HepG2 (cell line): ENCODE data around the gene ECSCR. TPM values are rescaled to one million over a fixed set of nuclear protein-coding genes. Genes with fewer than 3 reads are reported as not detected.
"Not testable (repeated sequence)": the region's sequence is repeated elsewhere in the genome, so short reads cannot be mapped to it uniquely, and the experiment has no call there.

Source experiments
- BRD4 ChIP-seq: sonication (generic); formaldehyde crosslinking; IDR thresholded peaks from 2 replicates; pipeline ENCODE4 v1.4.0; 2020; ENCODE audit warnings: missing genetic modification reagents
- ELF3 ChIP-seq: IDR thresholded peaks from 2 replicates; pipeline ENCODE4 v1.6.1; 2016; ENCODE audit warnings: missing genetic modification reagents, missing compliant biosample characterization
- ESRRA ChIP-seq: sonication (generic); formaldehyde crosslinking; IDR thresholded peaks from 2 replicates; pipeline ENCODE4 v1.5.1; 2020; ENCODE audit warnings: mild to moderate bottlenecking, low read depth, missing genetic modification reagents
- FOXK1 ChIP-seq: sonication (generic); formaldehyde crosslinking; IDR thresholded peaks from 2 replicates; pipeline ENCODE4 v1.4.0; 2020; ENCODE audit warnings: low read depth, missing genetic modification reagents, borderline replicate concordance
- GABPB1 ChIP-seq: IDR thresholded peaks from 2 replicates; pipeline ENCODE4 v1.6.1; 2016; ENCODE audit warnings: mild to moderate bottlenecking, missing genetic modification reagents, moderate library complexity, missing compliant biosample characterization
- GATAD1 ChIP-seq: IDR thresholded peaks from 2 replicates; pipeline ENCODE4 v1.6.1; 2016; ENCODE audit warnings: missing genetic modification reagents, missing compliant biosample characterization
- GATAD2A ChIP-seq: IDR thresholded peaks from 2 replicates; pipeline ENCODE4 v1.6.1; 2016
- GFI1 ChIP-seq: sonication (generic); formaldehyde crosslinking; IDR thresholded peaks from 2 replicates; pipeline ENCODE4 v1.5.0; 2020; ENCODE audit warnings: missing genetic modification reagents, mild to moderate bottlenecking, borderline replicate concordance
- HNF4A ChIP-seq: sonication (generic); formaldehyde crosslinking; IDR thresholded peaks from 2 replicates; pipeline ENCODE4 v1.4.0; 2020; ENCODE audit warnings: missing genetic modification reagents
- KDM2A ChIP-seq: sonication (generic); formaldehyde crosslinking; IDR thresholded peaks from 2 replicates; pipeline ENCODE4 v1.4.0; 2020; ENCODE audit warnings: low read depth, missing genetic modification reagents, borderline replicate concordance
- KDM5B ChIP-seq: sonication (generic); formaldehyde crosslinking; IDR thresholded peaks from 2 replicates; pipeline ENCODE4 v1.4.0; 2020; ENCODE audit warnings: missing genetic modification reagents, mild to moderate bottlenecking, borderline replicate concordance
- MED1 ChIP-seq: sonication (generic); formaldehyde crosslinking; IDR thresholded peaks from 2 replicates; pipeline ENCODE4 v1.4.0; 2020; ENCODE audit warnings: missing genetic modification reagents
- POGZ ChIP-seq: sonication (generic); formaldehyde crosslinking; IDR thresholded peaks from 2 replicates; pipeline ENCODE4 v1.4.0; 2020; ENCODE audit warnings: mild to moderate bottlenecking, missing genetic modification reagents
- REPIN1 ChIP-seq: sonication (generic); formaldehyde crosslinking; IDR thresholded peaks from 2 replicates; pipeline ENCODE4 v1.8.0; 2022; ENCODE audit warnings: missing genetic modification reagents, low read depth, mild to moderate bottlenecking, borderline replicate concordance
- RXRA ChIP-seq: sonication (generic); formaldehyde crosslinking; IDR thresholded peaks from 2 replicates; pipeline ENCODE4 v1.5.1; 2020; ENCODE audit warnings: missing genetic modification reagents
- RXRB ChIP-seq: IDR thresholded peaks from 2 replicates; pipeline ENCODE4 v1.6.1; 2016; ENCODE audit warnings: borderline replicate concordance, missing genetic modification reagents, missing compliant biosample characterization
- SMYD3 ChIP-seq: sonication (generic); formaldehyde crosslinking; IDR thresholded peaks from 2 replicates; pipeline ENCODE4 v1.8.1; 2023; ENCODE audit warnings: mild to moderate bottlenecking, missing genetic modification reagents
- TARDBP ChIP-seq: sonication (generic); formaldehyde crosslinking; IDR thresholded peaks from 2 replicates; pipeline ENCODE4 v1.8.0; 2022; ENCODE audit warnings: mild to moderate bottlenecking, missing genetic modification reagents
- TCF12 ChIP-seq, 2 experiments: fragments of 450-650 bp in 1 of 2; sonication (generic) in 1 of 2; formaldehyde crosslinking in 1 of 2; IDR thresholded peaks; 2 replicates each; pipeline versions ENCODE4 v1.6.1 to v1.8.0; 2017 to 2022; ENCODE audit warnings: antibody characterized with exemption in 1 of 2, mild to moderate bottlenecking in 1 of 2, missing genetic modification reagents in 1 of 2, moderate library complexity in 1 of 2
- YY1 ChIP-seq: IDR thresholded peaks from 2 replicates; pipeline ENCODE4 v1.6.1; 2011; ENCODE audit warnings: low read length, low read depth, moderate library complexity, mild to moderate bottlenecking; ENCODE audit not compliant: insufficient read depth, insufficient replicate concordance
- ZNF124 ChIP-seq: sonication (generic); formaldehyde crosslinking; IDR thresholded peaks from 2 replicates; pipeline ENCODE4 v1.4.0; 2020; ENCODE audit warnings: missing genetic modification reagents
- ZNF317 ChIP-seq: sonication (generic); formaldehyde crosslinking; IDR thresholded peaks from 2 replicates; pipeline ENCODE4 v1.5.0; 2020; ENCODE audit warnings: mild to moderate bottlenecking, missing genetic modification reagents
- ZNF331 ChIP-seq: sonication (generic); formaldehyde crosslinking; IDR thresholded peaks from 2 replicates; pipeline ENCODE4 v1.4.0; 2020; ENCODE audit warnings: missing genetic modification reagents
- ZNF441 ChIP-seq: sonication (generic); formaldehyde crosslinking; IDR thresholded peaks from 2 replicates; pipeline ENCODE4 v1.7.0; 2021; ENCODE audit warnings: missing genetic modification reagents, borderline replicate concordance
- ZNF644 ChIP-seq: IDR thresholded peaks from 2 replicates; pipeline ENCODE4 v1.6.1; 2016; ENCODE audit warnings: low read depth
- ZNF670 ChIP-seq: sonication (generic); formaldehyde crosslinking; IDR thresholded peaks from 2 replicates; pipeline ENCODE4 v1.8.0; 2022; ENCODE audit warnings: mild to moderate bottlenecking, missing genetic modification reagents, borderline replicate concordance
- ZNF777 ChIP-seq: sonication (generic); formaldehyde crosslinking; IDR thresholded peaks from 2 replicates; pipeline ENCODE4 v1.4.0; 2020; ENCODE audit warnings: missing genetic modification reagents
- ZSCAN25 ChIP-seq: sonication (generic); formaldehyde crosslinking; IDR thresholded peaks from 2 replicates; pipeline ENCODE4 v1.8.0; 2022; ENCODE audit warnings: mild to moderate bottlenecking, missing genetic modification reagents
- ZSCAN31 ChIP-seq: sonication (generic); formaldehyde crosslinking; IDR thresholded peaks from 2 replicates; pipeline ENCODE4 v1.5.0; 2020; ENCODE audit warnings: low read depth, mild to moderate bottlenecking, missing genetic modification reagents
- polyA plus RNA-seq, 8 experiments: library from polyadenylated mRNA; depleted of rRNA in 3 of 8; stranded (reverse) in 7 of 8; unstranded in 1 of 8; fragments of >200 nt; fragmentation: Illumina TruSeq in 4 of 8; extraction: Trizol in 4 of 8; gene quantifications; 2 replicates each; pipeline versions ENCODE4 v1.2.1 to v1.2.3, GENCODE V29; 2011 to 2016; ENCODE audit warnings: low read depth in 4 of 8, missing spikeins in 1 of 8, mixed read lengths in 1 of 8; ENCODE audit not compliant: insufficient read depth in 1 of 8
- total RNA-seq, 5 experiments: library from RNA; depleted of rRNA; stranded (reverse); fragments of >200 nt; fragmentation: Illumina TruSeq; extraction: Trizol; gene quantifications; 2 replicates each; pipeline ENCODE4 v1.2.3, GENCODE V29; 2016; ENCODE audit warnings: low read depth in 1 of 5
- TF ChIP-seq, protein P1 (sequence below), 2 experiments: sonication (generic) in 1 of 2; formaldehyde crosslinking in 1 of 2; IDR thresholded peaks; 2 replicates each; pipeline versions ENCODE4 v1.4.0 to v1.6.1; 2018 to 2020; ENCODE audit warnings: missing genetic modification reagents in 2 of 2, borderline replicate concordance in 1 of 2, low read depth in 1 of 2, mild to moderate bottlenecking in 1 of 2, missing biosample characterization in 1 of 2
- TF ChIP-seq, protein P2 (sequence below): IDR thresholded peaks from 2 replicates; pipeline ENCODE4 v1.6.1; 2016; ENCODE audit warnings: low read depth, borderline replicate concordance

ECSCR gene
- total and polyA plus RNA-seq, 2 of the 13 experiments (the other 11 are each of a cell fraction or from before 2014, with no cell fraction given) = 0.18 TPM; not detected in 1

DNA sequence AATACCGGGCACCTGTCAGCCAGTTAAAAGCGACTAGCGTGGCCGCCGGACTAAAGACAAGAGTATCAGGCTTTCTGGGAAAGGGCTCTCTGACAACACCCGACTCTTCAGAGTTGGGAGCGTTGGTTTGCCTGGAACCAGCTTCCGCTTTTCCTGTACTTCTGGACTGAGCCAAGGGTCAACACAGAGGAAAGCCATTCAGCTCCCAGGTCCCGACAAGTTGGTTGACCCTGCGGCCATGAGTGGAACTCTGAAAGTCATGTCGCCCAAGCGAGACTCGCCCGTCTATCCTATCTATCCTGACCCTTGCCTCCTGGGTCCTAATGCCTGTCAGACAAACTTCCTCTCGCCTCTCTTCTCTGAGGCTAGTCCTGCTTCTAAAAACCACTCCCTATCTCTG is 41.3 kb upstream of the ECSCR start (continued):
- peak; percentile 83 for TF ChIP-seq ZNF124
- peak; percentile 66 for TF ChIP-seq GABPB1 (CRISPR knock-in tag)
- peak; percentile 70; the same call in 1 of the 2 replicates for TF ChIP-seq RXRA (CRISPR knock-in tag)
- peak; percentile 84 for TF ChIP-seq YY1
- not testable (repeated sequence) for TF ChIP-seq TCF12 (IDR thresholded peaks at IDR 0.05)
- 0 out of 2 replicates have a peak, but pooled peaks have one; percentile 46 for TF ChIP-seq TCF12 (CRISPR knock-in tag; IDR thresholded peaks at IDR 0.05)
- TF ChIP-seq KDM2A (CRISPR knock-in tag) = peak; percentile 65; the same call in 1 of the 2 replicates
- 0 out of 2 replicates have a peak, but pooled peaks have one; percentile 80 for TF ChIP-seq SMYD3
- TF ChIP-seq ZSCAN31 (CRISPR knock-in tag) = 0 out of 2 replicates have a peak, but pooled peaks have one; percentile 14
- TF ChIP-seq ZNF331 (CRISPR knock-in tag) = peak; percentile 38; the same call in 1 of the 2 replicates
- TF ChIP-seq ZNF670 (CRISPR knock-in tag) = 0 out of 2 replicates have a peak, but pooled peaks have one; percentile 53
- TF ChIP-seq KDM5B (CRISPR knock-in tag) = peak; percentile 21; the same call in 1 of the 2 replicates
- TF ChIP-seq HNF4A (CRISPR knock-in tag) = peak; percentile 81
- peak; percentile 49 for TF ChIP-seq MED1 (CRISPR knock-in tag)
- TF ChIP-seq ELF3 (CRISPR knock-in tag) = peak; percentile 68; the same call in 1 of the 2 replicates
- peak; percentile 38; the same call in 1 of the 2 replicates for TF ChIP-seq GATAD2A
- peak; percentile 96 for TF ChIP-seq ZNF644 (CRISPR knock-in tag)
- peak; percentile 84 for TF ChIP-seq POGZ (CRISPR knock-in tag)
- peak; percentile 81; the same call in 1 of the 2 replicates for TF ChIP-seq TARDBP
- TF ChIP-seq FOXK1 (CRISPR knock-in tag) = 0 out of 2 replicates have a peak, but pooled peaks have one; percentile 18
- peak; percentile 61; the same call in 1 of the 2 replicates for TF ChIP-seq REPIN1
- TF ChIP-seq, protein P1, sequence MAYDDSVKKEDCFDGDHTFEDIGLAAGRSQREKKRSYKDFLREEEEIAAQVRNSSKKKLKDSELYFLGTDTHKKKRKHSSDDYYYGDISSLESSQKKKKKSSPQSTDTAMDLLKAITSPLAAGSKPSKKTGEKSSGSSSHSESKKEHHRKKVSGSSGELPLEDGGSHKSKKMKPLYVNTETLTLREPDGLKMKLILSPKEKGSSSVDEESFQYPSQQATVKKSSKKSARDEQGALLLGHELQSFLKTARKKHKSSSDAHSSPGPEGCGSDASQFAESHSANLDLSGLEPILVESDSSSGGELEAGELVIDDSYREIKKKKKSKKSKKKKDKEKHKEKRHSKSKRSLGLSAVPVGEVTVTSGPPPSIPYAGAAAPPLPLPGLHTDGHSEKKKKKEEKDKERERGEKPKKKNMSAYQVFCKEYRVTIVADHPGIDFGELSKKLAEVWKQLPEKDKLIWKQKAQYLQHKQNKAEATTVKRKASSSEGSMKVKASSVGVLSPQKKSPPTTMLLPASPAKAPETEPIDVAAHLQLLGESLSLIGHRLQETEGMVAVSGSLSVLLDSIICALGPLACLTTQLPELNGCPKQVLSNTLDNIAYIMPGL (CRISPR knock-in tag; IDR thresholded peaks at IDR 0.05; ENCODE audit: borderline replicate concordance in 1 of 2, low read depth in 1 of 2) = peak in 1 of 2 experiments; percentile 86; a peak in 3 of 4 replicates
- peak; percentile 77; the same call in 1 of the 2 replicates for TF ChIP-seq BRD4
- peak; percentile 40; the same call in 1 of the 2 replicates for TF ChIP-seq ZNF777 (CRISPR knock-in tag)
- peak; percentile 66; the same call in 1 of the 2 replicates for TF ChIP-seq RXRB
- TF ChIP-seq, protein P2, sequence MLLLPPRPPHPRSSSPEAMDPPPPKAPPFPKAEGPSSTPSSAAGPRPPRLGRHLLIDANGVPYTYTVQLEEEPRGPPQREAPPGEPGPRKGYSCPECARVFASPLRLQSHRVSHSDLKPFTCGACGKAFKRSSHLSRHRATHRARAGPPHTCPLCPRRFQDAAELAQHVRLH (CRISPR knock-in tag) = peak; percentile 38; the same call in 1 of the 2 replicates
- peak; percentile 41; the same call in 1 of the 2 replicates for TF ChIP-seq ZSCAN25 (CRISPR knock-in tag)
- TF ChIP-seq ZNF441 = peak; percentile 46; the same call in 1 of the 2 replicates
- TF ChIP-seq GFI1 (CRISPR knock-in tag) = peak; percentile 23; the same call in 1 of the 2 replicates
- peak; percentile 19; the same call in 1 of the 2 replicates for TF ChIP-seq ESRRA (CRISPR knock-in tag)
- TF ChIP-seq ZNF317 = peak; percentile 76
- TF ChIP-seq GATAD1 = peak; percentile 47; the same call in 1 of the 2 replicates
